PC-3 (cell line): ENCODE data around the gene NDRG4. TPM values are rescaled to one million over a fixed set of nuclear protein-coding genes. Genes with fewer than 3 reads are reported as not detected.

Source experiments
- ATAC-seq: fragments of 200-7000 bp; cut with Tn5 transposase; 2 replicates; pipeline ENCODE4 v1.9.1; 2020; ENCODE audit warnings: mild to moderate bottlenecking, moderate library complexity
- BruUV-seq: library from RNA; stranded (reverse); fragments of 400-500 nt; replicated peaks from 2 replicates; lab custom pipeline; 2021; lab: Mats Ljungman, UMichigan
- CTCF ChIA-PET: fragments of 300-600 bp; sonication (Branson Sonifier 250); formaldehyde crosslinking; loops from one replicate; lab custom pipeline; 2022; ENCODE audit warnings: antibody characterized with exemption; lab: Charles Lee
- POLR2A ChIA-PET: fragments of 300-600 bp; sonication (Branson Sonifier 250); formaldehyde crosslinking; loops from one replicate; lab custom pipeline; 2022; ENCODE audit warnings: antibody characterized with exemption; ENCODE audit not compliant: unreplicated experiment; lab: Charles Lee
- DNase-seq: peaks from one replicate; pipeline ENCODE4 v3.0.0-alpha.2; 2015
- H2AFZ ChIP-seq: fragments of 300-600 bp; sonication (generic); 2 replicates; pipeline ENCODE4 v1.6.0; 2016; ENCODE audit warnings: antibody characterized with exemption, low read length
- H3F3A ChIP-seq: fragments of 300-600 bp; sonication (generic); one replicate; pipeline ENCODE4 v1.6.0; 2017; ENCODE audit warnings: antibody characterized with exemption, low read length, control low read depth, mild to moderate bottlenecking; ENCODE audit not compliant: unreplicated experiment
- H3K27ac ChIP-seq: fragments of 300-600 bp; sonication (generic); 2 replicates; pipeline ENCODE4 v1.5.1; 2016; ENCODE audit warnings: mild to moderate bottlenecking, low read length
- H3K27me3 ChIP-seq: fragments of 300-600 bp; sonication (generic); 2 replicates; pipeline ENCODE4 v1.6.1; 2016; ENCODE audit warnings: low read length, mixed read lengths
- H3K36me3 ChIP-seq: fragments of 300-600 bp; sonication (generic); 2 replicates; pipeline ENCODE4 v1.6.1; 2016; ENCODE audit warnings: low read depth, mixed run types, low read length, mixed read lengths
- H3K4me1 ChIP-seq: fragments of 300-600 bp; sonication (generic); 2 replicates; pipeline ENCODE4 v1.5.1; 2016; ENCODE audit warnings: low read length; ENCODE audit not compliant: insufficient read depth
- H3K4me2 ChIP-seq: fragments of 300-600 bp; sonication (generic); 2 replicates; pipeline ENCODE4 v1.6.0; 2016; ENCODE audit warnings: low read length
- H3K4me3 ChIP-seq: fragments of 300-600 bp; sonication (generic); 2 replicates; pipeline ENCODE4 v1.5.1; 2016; ENCODE audit warnings: mild to moderate bottlenecking, low read length, mixed read lengths
- H3K79me2 ChIP-seq: fragments of 300-600 bp; sonication (generic); 2 replicates; pipeline ENCODE4 v1.6.1; 2017; ENCODE audit warnings: low read length, mixed read lengths
- H3K9ac ChIP-seq: fragments of 300-600 bp; sonication (generic); 2 replicates; pipeline ENCODE4 v1.6.0; 2016; ENCODE audit warnings: mild to moderate bottlenecking, low read length
- H3K9me2 ChIP-seq: fragments of 300-600 bp; sonication (generic); replicated peaks from 2 replicates; pipeline ENCODE4 v1.6.1; 2016; ENCODE audit warnings: mixed run types, low read length, mixed read lengths
- H3K9me3 ChIP-seq: fragments of 300-600 bp; sonication (generic); 2 replicates; pipeline ENCODE4 v1.6.1; 2016; ENCODE audit warnings: low read length, mixed read lengths
- H4K20me1 ChIP-seq: fragments of 300-600 bp; sonication (generic); 2 replicates; pipeline ENCODE4 v1.6.1; 2016; ENCODE audit warnings: low read length, mixed read lengths
- CTCF ChIP-seq: fragments of 300-600 bp; sonication (generic); conservative IDR thresholded peaks from 2 replicates; pipeline ENCODE4 v1.5.1; 2017; ENCODE audit warnings: antibody characterized with exemption, low read depth, mild to moderate bottlenecking, low read length
- EZH2 ChIP-seq: fragments of 300-600 bp; sonication (generic); IDR thresholded peaks from one replicate; pipeline ENCODE4 v1.6.1; 2017; ENCODE audit warnings: antibody characterized with exemption, mild to moderate bottlenecking, low read length; ENCODE audit not compliant: unreplicated experiment
- EZH2phosphoT487 ChIP-seq: fragments of 300-600 bp; sonication (generic); IDR thresholded peaks from 2 replicates; pipeline ENCODE4 v1.6.1; 2018; ENCODE audit warnings: mild to moderate bottlenecking, antibody characterized with exemption, low read length, borderline replicate concordance
- intact Hi-C: fragments of 100-400 bp; cut with micrococcal nuclease; formaldehyde crosslinking; loops from 2 replicates; pipeline ENCODE4 v1.9.0; 2023
- total RNA-seq: library from RNA; depleted of rRNA; stranded (reverse); fragments of >200 nt; gene quantifications from 2 replicates; pipeline ENCODE4 v1.2.3, GENCODE V29; 2014

NDRG4 gene
- total RNA-seq, 1 experiment from 2014 or later = 26.6 TPM

DNA sequence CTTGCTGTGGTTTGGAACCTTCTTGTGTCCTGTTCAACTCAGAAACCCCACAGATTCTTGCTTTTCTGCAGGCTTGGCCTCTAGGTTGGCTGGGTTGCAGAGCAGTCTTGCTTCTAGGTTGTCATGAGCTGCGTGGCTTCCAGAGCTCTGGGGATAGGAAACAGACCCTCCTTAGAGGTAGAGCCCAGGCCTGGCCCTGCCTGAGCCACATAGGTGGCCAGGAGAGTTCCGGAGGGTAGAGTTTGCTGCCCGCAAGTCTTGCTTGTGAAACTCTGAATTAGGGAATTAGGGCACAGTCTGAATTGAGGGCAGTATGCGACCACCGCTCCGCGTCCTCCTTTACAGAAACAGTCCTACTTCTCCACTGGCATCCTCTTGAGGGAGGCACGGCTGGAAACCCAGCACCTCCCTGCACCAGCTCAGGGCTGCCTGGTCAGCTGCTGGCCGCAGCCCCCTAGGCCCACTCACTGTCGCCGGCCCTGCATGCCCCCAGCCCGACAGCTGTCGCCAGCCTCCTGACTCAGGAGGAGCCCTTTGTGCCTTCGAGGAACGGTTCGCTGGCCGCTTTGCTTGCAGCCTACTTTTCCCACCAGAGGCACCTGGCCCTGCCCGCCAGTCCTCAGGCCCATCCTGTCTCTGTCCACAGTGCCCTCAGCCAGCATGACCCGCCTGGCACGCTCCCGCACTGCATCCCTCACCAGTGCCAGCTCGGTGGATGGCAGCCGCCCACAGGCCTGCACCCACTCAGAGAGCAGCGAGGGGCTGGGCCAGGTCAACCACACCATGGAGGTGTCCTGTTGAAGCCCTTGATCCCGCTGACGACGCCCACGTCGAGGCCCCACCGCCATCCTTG, 11.1 kb downstream of the NDRG4 start:
- Histone ChIP-seq H2AFZ (no peak overlapping the region), H3K27ac (no peak overlapping the region), H3K4me2 (no peak overlapping the region), H4K20me1 (no peaks in the 10 kb centered on the region), H3F3A (no peaks in the 10 kb centered on the region), H3K9ac (no peak overlapping the region), H3K79me2 (peaks cover 20% of the 10 kb centered on the region), H3K4me3 (no peak overlapping the region), H3K36me3 (no peaks in the 10 kb centered on the region), H3K9me2 (no peaks in the 10 kb centered on the region), H3K27me3 (no peaks in the 10 kb centered on the region), H3K9me3 (no peaks in the 10 kb centered on the region), H3K4me1 (no peaks in the 10 kb centered on the region)
- TF ChIP-seq EZH2phosphoT487 (no peak), EZH2 (no peak), CTCF (no peak)
- intact Hi-C loops = loop anchor here (10.0 kb wide), 1 partner anchor 124 kb away; no protein-coding TSS in a partner anchor
- no peak for DNase-seq
- ChIA-PET POLR2A (no interaction called here), CTCF (no interaction called here)
- no peak for ATAC-seq
- no TSS peak for BruUV-seq

GRCh38 chr16:58511933-58512815, 12.2 kb downstream of the NDRG4 start:
- peak; percentile 61 for DNase-seq
- H3K36me3 ChIP-seq = peaks cover 6% of the 10 kb centered on the region
- POLR2A ChIA-PET = no interaction called here
- H3K9me2 ChIP-seq = no peaks in the 10 kb centered on the region
- no peaks in the 10 kb centered on the region for H3F3A ChIP-seq
- H3K4me1 ChIP-seq = peaks cover 8% of the 10 kb centered on the region
- BruUV-seq = no TSS peak
- ATAC-seq = 0 out of 2 replicates have a peak, but pooled peaks have one; percentile 14
- H3K4me2 ChIP-seq = no peak overlapping the region
- CTCF ChIA-PET = no interaction called here
- H3K79me2 ChIP-seq = peaks cover 20% of the 10 kb centered on the region
- H3K27me3 ChIP-seq = no peaks in the 10 kb centered on the region
- H3K27ac ChIP-seq = no peak overlapping the region
- TF ChIP-seq EZH2phosphoT487 (no peak), CTCF (peak; percentile 74)
- H3K9ac ChIP-seq = no peak overlapping the region
- no peak overlapping the region for H2AFZ ChIP-seq
- no peaks in the 10 kb centered on the region for H3K9me3 ChIP-seq
- H4K20me1 ChIP-seq = no peaks in the 10 kb centered on the region
- no peak overlapping the region for H3K4me3 ChIP-seq
- intact Hi-C loops = loop anchor here (1.0 to 10.0 kb wide), 3 partner anchors 123 to 245 kb away; no protein-coding TSS in a partner anchor
